HUES64 (cell line): ENCODE data around the gene CAD.
"Not testable (repeated sequence)": the region's sequence is repeated elsewhere in the genome, so short reads cannot be mapped to it uniquely, and the experiment has no call there.

Experiments
- H3K27ac ChIP-seq: 2 replicates; pipeline ENCODE4 v1.7.0; 2013; ENCODE audit warnings: low read depth, low read length, inconsistent platforms
- H3K27me3 ChIP-seq: 2 replicates; pipeline ENCODE4 v1.6.1; 2013; ENCODE audit warnings: mild to moderate bottlenecking, low read length; ENCODE audit not compliant: insufficient read depth
- H3K36me3 ChIP-seq: 2 replicates; pipeline ENCODE4 v1.6.1; 2013; ENCODE audit warnings: mild to moderate bottlenecking, low read length; ENCODE audit not compliant: insufficient read depth
- H3K4me1 ChIP-seq: 2 replicates; pipeline ENCODE4 v1.6.1; 2013; ENCODE audit warnings: mild to moderate bottlenecking, low read length, moderate library complexity; ENCODE audit not compliant: insufficient read depth
- H3K4me3 ChIP-seq: 2 replicates; pipeline ENCODE4 v1.5.1; 2013; ENCODE audit warnings: mild to moderate bottlenecking, low read length, moderate library complexity
- H3K9ac ChIP-seq: 2 replicates; pipeline ENCODE4 v1.6.1; 2013; ENCODE audit warnings: mild to moderate bottlenecking, low read depth, low read length
- H3K9me3 ChIP-seq: 2 replicates; pipeline ENCODE4 v1.6.1; 2013; ENCODE audit warnings: low read depth, low read length; ENCODE audit not compliant: insufficient read depth
- WGBS: fragments of 150-250, 120-280 bp; methylation state at CpG from one replicate; pipeline ENCODE4 v1.1.7; 2013; ENCODE audit warnings: missing lambda C conversion rate; 5-methylcytosine and 5-hydroxymethylcytosine counted together

CAD gene

GRCh38 chr2:27184115-27184514 lies 33.1 kb upstream of the CAD start:
- Histone ChIP-seq H3K4me3 (no peak overlapping the region), H3K9ac (no peak overlapping the region), H3K9me3 (no peaks in the 10 kb centered on the region), H3K4me1 (no peaks in the 10 kb centered on the region), H3K27me3 (no peaks in the 10 kb centered on the region), H3K27ac (no peak overlapping the region), H3K36me3 (no peaks in the 10 kb centered on the region)
- 84% methylated on average over 4 of the region's 4 CpGs for WGBS

DNA sequence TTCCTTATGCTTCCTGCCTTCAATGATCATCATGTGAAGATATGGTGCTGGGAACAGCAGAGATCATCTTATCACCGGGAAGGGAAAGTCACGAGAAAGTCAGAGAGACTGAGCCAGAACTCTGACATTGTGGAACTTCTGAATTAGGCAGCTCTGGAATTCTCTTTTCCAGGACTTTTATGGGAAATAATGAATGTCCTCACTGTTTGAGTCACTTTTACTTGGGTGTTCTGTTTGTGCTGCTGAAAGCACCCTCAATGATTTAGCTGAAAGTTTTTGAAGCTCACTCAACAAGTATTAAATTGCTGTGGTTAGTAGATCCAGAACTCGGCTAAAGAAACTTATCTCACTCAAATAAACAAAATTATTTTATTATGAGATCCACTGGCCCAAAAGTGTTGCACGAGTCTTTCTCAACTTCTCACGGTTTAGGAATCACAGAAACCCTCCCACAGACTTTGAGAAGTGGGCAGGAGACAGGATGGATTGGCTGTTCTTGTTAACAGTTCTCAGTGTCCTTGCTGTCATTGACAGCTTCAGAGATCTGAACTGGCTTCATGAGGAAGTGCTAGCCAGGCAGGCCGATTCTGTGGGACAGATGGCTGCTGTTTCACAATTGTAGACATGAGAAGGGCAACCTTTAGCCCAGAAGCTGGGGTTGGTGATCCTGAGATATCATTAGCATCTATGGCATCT lies 31.7 kb upstream of the CAD start:
- H3K4me3 ChIP-seq: no peak overlapping the region
- no peaks in the 10 kb centered on the region for H3K9me3 ChIP-seq
- H3K4me1 ChIP-seq: no peaks in the 10 kb centered on the region
- no peaks in the 10 kb centered on the region for H3K27me3 ChIP-seq
- 85% methylated on average over 6 of the region's 6 CpGs for WGBS
- H3K36me3 ChIP-seq: no peaks in the 10 kb centered on the region
- H3K9ac ChIP-seq: no peak overlapping the region
- no peak overlapping the region for H3K27ac ChIP-seq

DNA sequence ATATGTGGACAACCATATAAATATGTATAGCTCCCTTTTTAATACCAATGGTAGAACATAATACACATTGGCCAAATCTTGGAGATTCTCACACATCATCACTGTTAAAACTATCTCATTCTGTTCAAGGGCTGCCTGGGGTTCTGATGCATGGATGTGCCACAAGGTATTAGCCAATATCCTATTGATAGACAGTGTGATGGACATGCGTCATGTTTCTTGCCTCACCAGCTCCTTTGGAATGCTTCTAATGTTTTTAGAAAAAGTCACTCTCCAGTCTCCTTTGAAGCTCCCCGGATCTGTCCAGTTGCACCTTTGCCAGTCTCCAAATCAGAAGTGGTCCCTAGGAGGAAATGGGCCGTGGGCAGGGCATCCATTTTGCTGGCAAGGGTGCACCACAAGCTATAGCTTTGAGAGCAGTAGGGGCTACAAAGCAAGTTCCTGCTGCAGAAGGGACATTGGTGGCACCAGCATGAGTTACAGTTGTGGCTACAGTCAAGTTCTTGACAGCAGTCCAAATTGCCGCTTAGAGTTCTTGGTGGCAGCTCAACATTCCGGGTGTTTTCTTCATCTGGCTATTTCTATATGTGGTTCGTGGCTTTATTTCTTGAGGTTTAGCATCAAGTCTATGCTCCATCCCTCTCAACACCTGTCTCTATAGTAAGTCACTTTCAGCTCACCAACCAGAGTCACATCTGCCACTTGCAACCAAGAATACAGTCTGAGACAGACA lies 30.4 kb upstream of the CAD start:
- Histone ChIP-seq H3K27me3 (no peaks in the 10 kb centered on the region), H3K9ac (no peak overlapping the region), H3K27ac (no peak overlapping the region), H3K36me3 (no peaks in the 10 kb centered on the region), H3K9me3 (no peaks in the 10 kb centered on the region), H3K4me3 (no peak overlapping the region), H3K4me1 (no peaks in the 10 kb centered on the region)
- 78% methylated on average over 6 of the region's 6 CpGs for WGBS

GRCh38 chr2:27189989-27190388 lies 27.2 kb upstream of the CAD start:
- Histone ChIP-seq H3K9me3 (no peaks in the 10 kb centered on the region), H3K9ac (no peak overlapping the region), H3K36me3 (no peaks in the 10 kb centered on the region), H3K27me3 (no peaks in the 10 kb centered on the region), H3K4me3 (no peak overlapping the region), H3K27ac (no peak overlapping the region), H3K4me1 (no peaks in the 10 kb centered on the region)
- 94% methylated on average over 8 of the region's 8 CpGs for WGBS

- H3K9me3 ChIP-seq: no peaks in the 10 kb centered on the region
- H3K27me3 ChIP-seq: no peaks in the 10 kb centered on the region
- H3K9ac ChIP-seq: no peak overlapping the region
- 67% methylated on average over 7 of the region's 8 CpGs for WGBS
- no peaks in the 10 kb centered on the region for H3K36me3 ChIP-seq
- H3K27ac ChIP-seq: no peak overlapping the region
- no peaks in the 10 kb centered on the region for H3K4me1 ChIP-seq
- H3K4me3 ChIP-seq: no peak overlapping the region
These were observed 25.9 kb upstream of the CAD start for GRCh38 chr2:27191070-27191829.

GRCh38 chr2:27194538-27195354 lies 22.4 kb upstream of the CAD start:
- H3K4me3 ChIP-seq: no peak overlapping the region
- H3K27ac ChIP-seq: no peak overlapping the region
- peaks cover 7% of the 10 kb centered on the region for H3K36me3 ChIP-seq
- H3K9me3 ChIP-seq: no peaks in the 10 kb centered on the region
- 90% methylated on average over 17 of the region's 17 CpGs for WGBS
- no peaks in the 10 kb centered on the region for H3K4me1 ChIP-seq
- no peaks in the 10 kb centered on the region for H3K27me3 ChIP-seq
- H3K9ac ChIP-seq: no peak overlapping the region

DNA sequence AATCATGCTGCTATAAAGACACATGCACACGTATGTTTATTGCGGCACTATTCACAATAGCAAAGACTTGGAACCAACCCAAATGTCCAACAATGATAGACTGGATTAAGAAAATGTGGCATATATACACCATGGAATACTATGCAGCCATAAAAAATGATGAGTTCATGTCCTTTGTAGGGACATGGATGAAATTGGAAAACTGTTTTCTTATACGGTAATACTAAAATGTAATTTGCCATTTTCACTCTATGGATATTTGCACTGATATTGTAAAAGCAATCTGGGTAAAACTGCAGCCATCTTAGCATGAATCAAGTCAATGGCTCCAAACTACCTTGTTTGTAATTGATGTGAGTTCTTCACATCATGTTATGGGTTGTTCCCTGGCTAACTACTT lies 21.4 kb upstream of the CAD start:
- not testable (repeated sequence) for H3K9ac ChIP-seq, H3K4me1 ChIP-seq, H3K27me3 ChIP-seq, H3K27ac ChIP-seq, H3K9me3 ChIP-seq, H3K4me3 ChIP-seq
- 100% methylated on average over 1 of the region's 3 CpGs for WGBS
- H3K36me3 ChIP-seq: peaks cover 15% of the 10 kb centered on the region

DNA sequence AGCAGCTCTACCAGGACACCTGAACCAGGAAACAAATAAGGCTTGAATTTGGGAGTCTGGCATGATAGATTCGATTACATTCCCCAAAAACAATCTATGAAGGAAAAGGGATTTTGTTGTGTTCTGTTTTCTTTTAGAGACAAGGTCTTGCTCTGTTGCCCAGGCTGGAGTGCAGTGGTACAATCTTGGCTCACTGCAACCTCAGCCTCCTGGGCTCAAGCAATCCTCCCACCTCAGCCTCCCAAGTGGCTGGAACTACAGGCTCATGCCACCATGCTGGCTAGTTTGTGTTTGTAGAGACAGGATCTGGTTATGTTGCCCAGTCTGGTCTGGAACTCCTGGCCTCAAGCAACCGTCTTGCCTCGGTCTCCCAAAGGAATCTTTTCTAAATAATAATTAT lies 19.1 kb upstream of the CAD start:
- 100% methylated on average over 2 of the region's 3 CpGs for WGBS
- H3K4me3 ChIP-seq, H3K9me3 ChIP-seq, H3K9ac ChIP-seq, H3K27ac ChIP-seq, H3K27me3 ChIP-seq, H3K4me1 ChIP-seq: not testable (repeated sequence)
- peaks cover 36% of the 10 kb centered on the region for H3K36me3 ChIP-seq

GRCh38 chr2:27198627-27199026 lies 18.5 kb upstream of the CAD start:
- Histone ChIP-seq H3K9ac (no peak overlapping the region), H3K9me3 (no peaks in the 10 kb centered on the region), H3K36me3 (peaks cover 42% of the 10 kb centered on the region), H3K4me1 (no peaks in the 10 kb centered on the region), H3K4me3 (no peak overlapping the region), H3K27me3 (no peaks in the 10 kb centered on the region), H3K27ac (no peak overlapping the region)
- WGBS: 90% methylated on average over 2 of the region's 2 CpGs

DNA sequence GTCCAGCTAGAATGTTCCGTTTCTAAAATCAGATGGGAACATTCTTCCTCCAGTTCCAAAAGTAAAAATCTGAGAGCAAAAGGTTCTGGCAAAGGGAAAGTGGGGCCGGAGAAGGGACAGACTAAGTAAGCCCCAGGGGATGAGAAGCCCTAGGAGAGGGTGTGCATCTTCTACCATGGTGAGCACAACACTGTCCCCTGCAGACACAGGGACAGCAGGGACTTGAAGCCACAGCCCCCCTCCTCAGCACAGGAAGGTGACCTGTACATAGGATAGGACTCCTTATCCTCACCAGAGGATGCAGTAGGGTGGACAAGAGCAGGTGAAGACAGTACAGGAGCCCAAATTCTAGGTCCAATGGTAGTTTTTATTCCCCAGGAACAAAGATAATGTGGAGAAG lies 17.9 kb upstream of the CAD start:
- 90% methylated on average over 2 of the region's 2 CpGs for WGBS
- Histone ChIP-seq H3K27me3 (no peaks in the 10 kb centered on the region), H3K9ac (no peak overlapping the region), H3K27ac (no peak overlapping the region), H3K4me3 (no peak overlapping the region), H3K4me1 (no peaks in the 10 kb centered on the region), H3K36me3 (peaks cover 48% of the 10 kb centered on the region), H3K9me3 (no peaks in the 10 kb centered on the region)

- no peaks in the 10 kb centered on the region for H3K9me3 ChIP-seq
- H3K4me3 ChIP-seq: no peak overlapping the region
- WGBS: 95% methylated on average over 7 of the region's 7 CpGs
- H3K9ac ChIP-seq: no peak overlapping the region
- no peaks in the 10 kb centered on the region for H3K27me3 ChIP-seq
- no peaks in the 10 kb centered on the region for H3K4me1 ChIP-seq
- peaks cover 72% of the 10 kb centered on the region for H3K36me3 ChIP-seq
- no peak overlapping the region for H3K27ac ChIP-seq
These were observed 15.5 kb upstream of the CAD start for GRCh38 chr2:27201675-27202074.
